Activated CD8-positive, alpha-beta memory T cell treated with anti-CD3 and anti-CD28 coated beads for 48 hours (primary cell): Measurements from ENCODE around the gene ZNF70.

Source experiments
- DNase-seq, 3 experiments: peaks; one replicate each; pipeline ENCODE4 v3.0.0-alpha.2; 2020; ENCODE audit warnings: low read depth in 2 of 3, low spot score in 2 of 3

ZNF70 gene

DNA sequence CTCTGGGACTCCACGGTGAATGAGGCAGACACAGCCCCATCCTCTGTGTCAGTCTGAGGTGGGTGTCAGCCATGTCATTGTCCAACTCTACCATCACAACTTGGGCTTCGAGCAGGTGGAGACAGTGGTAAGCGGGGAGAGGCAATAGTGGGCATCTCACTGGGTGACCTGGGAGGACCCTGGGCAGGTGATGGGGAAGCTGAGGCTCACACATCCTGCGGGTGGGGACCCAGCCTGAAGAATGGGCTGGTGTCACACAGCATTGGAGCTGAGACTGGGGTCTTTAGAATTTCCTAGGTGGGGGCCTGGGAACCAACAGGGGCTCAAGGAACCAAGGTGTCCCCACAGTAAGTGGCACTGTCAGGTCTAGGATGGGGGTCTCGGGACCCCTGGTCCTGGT lies 28.8 kb upstream of the ZNF70 start:
- no peak for DNase-seq

DNA sequence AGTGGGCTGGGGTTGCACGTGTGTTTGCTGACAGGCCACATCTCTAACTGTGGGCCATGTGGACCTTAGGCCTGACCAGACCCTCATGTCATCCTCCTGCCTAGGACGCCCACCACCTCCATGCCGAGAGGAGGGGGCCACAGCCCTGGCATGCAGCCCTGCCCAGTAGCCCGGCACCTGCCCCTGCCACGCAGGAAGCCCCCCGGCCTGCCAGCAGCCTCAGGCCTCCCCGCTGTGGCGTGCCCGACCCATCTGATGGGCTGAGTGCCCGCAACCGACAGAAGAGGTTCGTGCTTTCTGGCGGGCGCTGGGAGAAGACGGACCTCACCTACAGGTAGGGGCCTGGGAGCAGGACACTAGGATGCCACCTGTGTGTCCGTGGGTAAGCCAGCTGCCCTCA lies 28.2 kb upstream of the ZNF70 start:
- DNase-seq, result no peak

DNA sequence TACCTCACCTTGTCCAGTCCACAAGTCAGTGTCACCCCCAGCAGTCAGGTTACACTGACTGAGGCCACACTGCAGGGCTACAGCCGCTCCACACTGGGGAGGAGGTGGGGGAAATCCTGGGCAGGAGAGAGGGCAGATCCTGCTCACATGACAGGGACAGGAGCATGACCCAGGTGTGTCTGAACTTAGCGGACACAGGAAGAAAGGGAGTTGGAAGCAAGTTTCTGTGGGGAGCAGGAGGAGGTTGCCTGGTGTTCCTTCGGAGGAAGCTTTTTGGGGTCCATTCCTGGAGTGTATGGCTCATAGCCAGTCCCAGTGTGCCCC lies 27.6 kb upstream of the ZNF70 start:
- no peak for DNase-seq

DNA sequence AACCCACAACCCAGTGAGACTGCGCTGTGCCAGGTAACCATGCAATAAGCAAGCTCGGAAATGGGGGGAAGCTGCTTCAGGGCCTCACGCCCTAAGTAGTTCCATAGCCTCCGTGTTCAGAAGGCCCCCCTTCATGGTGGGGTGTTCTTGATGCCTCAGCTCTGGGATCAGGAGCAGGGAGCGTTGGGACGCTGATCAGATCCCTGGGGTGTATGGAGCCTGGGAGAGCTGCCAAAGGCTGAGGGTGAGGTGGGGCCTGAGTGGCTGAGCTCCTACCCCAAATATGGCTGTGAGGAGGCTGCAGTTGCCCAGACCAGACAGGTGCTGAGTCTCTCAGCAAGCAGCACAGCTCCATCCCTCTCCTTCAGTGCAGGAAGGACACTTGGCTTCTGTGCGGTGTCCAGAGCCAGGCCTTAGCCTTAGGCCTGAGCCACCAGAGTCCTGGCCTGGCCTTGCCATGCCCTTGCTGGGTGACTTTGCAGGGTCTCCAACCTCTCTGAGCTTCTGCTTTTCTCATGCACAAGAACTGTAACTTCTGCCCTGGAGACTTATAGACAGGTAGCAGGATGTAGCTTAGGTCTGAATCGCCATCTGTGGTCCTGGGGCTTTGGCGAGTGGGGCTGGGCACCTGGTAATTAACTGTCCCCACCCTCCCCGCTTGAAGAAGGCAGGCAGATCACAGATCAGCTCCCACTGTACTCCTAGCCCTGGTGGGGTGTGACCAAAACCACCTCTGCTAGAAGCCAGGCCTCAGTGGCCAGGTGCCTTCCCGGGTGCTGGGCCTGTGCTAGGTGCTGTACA lies 27.1 kb upstream of the ZNF70 start:
- DNase-seq, result no peak

DNA sequence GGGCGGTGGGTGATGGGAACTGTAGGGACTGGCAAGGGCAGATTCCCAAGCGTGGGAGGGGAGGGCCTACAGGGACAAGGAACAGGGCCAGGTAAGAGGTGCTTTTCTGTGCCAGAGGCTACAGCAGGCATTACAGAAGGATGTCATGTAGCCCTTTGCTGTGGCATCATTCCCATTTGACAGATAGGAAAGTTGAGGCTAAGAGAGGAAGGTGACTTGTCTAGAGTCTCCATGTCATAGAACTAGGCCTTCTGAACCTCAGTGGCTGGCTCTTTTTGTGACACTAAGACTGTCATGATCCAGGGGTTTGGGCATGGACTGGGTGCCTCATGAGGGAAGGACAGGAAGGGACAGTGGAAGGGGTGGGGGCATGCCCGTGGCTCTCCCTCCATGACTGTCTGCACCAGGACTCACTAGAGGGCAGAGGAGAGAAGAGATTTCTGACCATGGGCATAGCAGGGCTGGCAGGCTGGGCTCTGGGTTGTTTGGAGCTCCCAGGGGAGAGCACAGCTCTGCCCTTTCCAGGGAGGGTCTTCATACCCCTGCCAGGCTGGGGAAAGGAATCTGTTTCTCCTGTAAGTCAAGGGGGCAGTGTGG lies 25.0 kb upstream of the ZNF70 start:
- no peak for DNase-seq

DNA sequence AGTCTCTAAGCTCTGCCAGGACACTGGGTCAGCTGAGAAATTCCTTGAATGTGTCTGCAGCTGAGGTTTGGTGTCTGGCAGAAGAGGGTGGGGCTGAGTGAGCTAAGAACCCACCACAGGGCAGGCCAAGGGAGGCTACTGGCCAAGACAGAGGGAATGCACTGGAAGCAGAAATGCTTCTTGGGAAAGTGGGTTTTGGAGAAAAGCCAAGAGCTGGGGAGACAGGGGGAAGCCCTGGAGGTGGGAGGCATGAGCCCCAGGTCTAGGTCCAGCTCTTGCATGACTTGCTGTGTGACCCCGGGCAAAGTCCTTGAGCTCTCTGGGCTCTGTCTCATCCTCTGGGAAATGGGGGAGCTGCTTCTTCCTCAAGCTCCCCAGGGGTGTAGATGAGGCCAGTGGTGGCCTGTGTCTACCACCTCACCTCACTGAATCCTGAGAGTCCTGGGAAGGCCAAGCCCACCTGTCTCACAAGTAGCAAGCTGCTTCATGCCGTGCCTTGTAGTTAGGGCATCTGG lies 24.1 kb upstream of the ZNF70 start:
- DNase-seq, result no peak

DNA sequence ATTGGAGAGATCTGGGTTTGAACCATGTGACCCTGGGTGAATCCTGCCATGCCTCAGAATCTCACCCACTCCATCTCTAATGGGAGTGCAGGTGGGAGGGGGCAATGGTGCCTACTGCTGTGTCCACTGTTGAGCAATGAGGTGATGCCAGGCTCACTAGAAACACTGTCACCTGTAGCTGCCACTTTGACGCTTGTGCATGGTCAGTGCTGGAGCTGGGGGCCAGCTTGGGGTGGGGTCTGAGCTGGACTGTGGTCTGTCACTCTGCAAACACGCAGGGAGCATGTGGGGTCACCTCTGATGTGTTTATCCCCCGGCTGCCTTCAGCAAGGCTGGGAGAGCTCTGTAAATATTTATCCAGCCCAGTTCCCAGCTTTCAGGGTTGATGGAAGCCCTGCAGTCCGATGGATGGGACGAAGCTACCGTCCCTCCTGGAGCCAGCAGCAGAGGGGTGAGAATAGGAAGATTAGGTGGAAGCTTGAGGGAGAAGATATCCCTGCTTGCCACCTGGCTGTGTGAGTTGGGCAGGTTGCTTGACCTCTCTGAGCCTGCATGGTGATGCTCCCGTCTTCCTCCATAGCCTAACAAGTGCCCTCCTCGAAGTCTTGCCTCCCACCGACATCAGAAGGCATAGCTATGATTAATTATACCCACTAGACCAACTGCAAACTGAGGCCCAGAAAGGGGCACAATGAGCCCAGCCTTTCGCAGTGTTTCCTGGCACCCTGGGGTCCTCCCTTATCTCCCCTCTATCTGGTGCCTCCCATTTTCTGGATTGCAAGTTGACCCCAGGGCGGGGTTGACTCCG lies 23.4 kb upstream of the ZNF70 start:
- DNase-seq, result no peak

DNA sequence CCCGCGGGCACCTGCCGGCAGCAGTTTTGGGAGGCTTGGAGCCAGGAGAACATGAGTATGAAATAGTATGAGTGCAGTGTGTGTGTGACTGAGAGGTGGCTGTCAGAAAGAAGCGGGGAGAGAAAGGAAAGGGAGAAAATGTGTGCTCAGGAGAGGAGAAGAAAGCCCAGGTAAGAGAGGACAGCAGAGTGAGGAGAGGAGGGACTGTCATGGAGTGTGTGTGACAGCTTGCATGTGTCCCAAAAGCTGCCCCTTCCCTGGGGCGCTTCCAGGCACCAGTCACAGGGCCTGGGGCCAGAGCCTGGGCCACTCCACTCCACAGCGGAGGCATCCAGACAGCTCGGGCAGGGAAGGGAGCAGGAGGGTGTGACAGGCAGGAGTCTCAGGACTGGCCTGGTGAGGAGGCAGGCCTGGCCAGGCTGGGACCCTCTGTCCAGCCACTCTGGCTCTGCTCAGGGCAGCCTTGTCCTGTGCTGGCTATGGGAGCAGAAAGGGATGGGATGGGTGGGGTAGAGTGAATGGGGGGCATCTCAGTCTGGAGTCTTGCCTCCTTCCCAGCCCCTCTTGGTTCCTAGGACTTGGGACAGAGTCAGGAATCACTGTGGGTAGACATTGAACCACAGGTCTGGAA lies 22.7 kb upstream of the ZNF70 start:
- DNase-seq, result no peak

DNA sequence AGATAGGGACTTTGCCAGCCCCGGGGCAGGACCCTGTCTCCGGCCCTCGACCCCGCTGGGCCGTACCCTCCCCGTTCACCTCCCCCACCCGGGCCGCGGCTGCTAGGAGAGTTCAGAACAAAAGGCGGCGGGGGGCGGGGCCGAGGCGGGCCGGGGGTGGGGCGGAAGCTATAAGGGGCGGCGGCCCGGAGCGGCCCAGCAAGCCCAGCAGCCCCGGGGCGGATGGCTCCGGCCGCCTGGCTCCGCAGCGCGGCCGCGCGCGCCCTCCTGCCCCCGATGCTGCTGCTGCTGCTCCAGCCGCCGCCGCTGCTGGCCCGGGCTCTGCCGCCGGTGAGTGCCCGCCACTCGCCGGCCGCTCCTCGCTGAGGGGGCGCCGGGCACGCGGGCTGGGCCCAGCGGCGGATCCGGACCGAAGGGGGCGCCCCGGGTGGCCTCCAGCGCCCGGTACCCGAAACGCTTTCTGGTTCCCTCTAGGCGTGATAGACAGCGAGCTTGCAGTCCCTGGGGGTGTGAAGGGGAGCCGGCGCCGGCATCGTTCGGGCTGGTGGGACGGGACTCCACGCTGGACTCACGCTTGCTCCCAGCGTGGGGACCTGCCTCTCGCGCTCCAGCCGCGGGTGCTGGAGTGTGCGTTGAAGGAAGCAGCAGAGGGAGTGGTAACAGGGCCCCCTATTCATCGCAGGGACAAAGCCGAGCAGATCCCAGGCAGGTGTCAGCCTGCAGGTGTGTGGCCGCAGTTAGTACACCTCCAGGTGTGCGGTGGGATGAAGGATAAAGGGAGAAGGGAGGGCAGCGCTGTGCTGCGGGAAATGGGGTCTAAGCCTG lies 21.9 kb upstream of the ZNF70 start, which contains the start of gene MMP11:
Gene MMP11 (plus strand): TSS at position 201 of the 825 bp plus-strand sequence. CDS start 22 bp downstream, at position 223.
- peak in 1 of 3 experiments; percentile 33 for DNase-seq

DNA sequence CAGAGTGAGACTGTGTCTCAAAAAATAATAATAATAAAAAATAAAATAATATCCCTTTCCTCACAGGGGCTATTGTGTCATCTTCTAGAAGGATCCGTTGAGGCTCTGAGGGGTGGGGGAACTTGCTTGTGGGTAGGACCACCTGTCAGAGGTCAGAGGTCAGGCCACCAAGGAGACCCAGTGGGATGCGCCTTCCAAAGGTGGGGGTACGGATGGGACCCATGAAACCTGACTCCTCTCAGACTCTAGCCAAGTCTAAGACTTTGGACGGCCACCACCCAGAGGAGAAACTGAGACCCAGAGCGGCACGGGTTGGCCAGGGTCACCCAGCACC lies 21.4 kb upstream of the ZNF70 start:
- no peak for DNase-seq

DNA sequence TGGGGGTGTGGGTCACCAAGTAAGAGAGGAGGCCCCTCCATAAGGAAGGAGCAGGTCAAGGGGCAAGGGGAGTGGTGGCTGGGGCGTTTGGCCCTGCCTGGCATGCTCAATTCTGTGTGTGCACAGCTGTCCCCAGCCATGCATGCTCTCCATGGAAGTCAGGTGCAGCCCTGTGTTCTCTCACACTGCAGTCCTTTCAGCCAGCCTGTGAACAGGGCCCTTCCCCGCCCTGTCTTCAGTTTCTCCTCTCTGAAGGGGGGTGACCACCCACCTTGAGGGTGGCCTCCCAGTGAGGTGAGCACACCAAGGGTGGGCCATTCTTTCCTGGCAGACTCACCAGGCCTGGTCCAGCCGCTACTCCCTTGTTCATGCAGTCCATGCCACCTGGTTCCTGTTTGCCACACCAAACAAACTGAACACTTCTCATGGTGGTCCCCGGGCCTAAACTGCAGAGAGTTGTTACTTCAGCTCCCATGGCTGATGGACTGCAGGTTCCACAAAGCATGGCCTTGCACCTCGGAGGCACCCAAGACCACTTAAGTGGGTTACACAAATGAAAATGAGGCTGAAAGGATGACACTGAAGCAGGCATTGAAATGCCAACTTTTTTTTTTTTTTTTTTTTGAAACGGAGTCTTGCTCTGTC lies 18.5 kb upstream of the ZNF70 start:
- no peak for DNase-seq

DNA sequence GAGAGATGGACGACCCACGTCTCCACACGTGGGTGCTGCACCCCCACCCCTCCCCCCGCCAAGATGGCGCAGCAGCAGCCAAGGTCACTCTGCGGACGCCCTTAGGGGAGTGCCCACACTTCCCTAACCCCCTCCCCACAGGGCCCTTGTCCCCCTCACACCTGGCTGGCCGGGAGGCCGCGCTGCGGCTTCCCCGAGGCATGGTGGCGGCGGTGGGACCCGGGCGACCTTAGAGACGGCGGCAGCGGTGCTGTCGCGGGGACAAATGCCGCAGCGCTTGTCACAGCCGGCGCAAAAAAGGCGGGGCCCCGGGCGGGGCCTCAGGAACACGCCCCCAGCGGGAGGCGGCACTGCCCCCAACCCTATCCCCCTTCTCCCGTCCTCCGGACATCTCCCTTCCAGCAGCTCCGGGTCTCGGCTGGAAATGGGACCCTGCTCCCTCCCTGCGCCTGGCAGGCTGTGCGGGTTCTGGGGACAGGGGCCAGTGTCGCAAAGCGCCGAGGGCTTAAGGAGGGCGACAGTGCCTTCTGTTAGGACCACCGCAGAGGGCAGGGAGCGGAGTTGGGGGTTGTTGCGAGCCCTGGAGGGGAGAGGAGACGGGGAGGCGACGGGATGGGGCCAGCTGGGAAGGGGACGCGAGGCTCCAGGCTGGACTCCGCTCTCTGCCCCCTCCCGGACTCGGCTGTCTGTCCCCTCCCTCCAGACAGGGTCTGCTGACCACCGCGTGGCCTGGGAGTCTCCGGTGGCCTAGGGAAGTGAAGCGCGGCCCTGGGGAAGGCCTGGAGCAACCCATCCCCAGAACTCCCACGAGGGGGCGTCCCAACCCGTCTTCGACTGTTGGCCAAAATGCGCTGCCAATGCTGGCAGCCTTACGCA lies 17.0 kb upstream of the ZNF70 start, which contains the start of gene CHCHD10:
Gene CHCHD10 (minus strand): TSS at position 300 of the 876 bp plus-strand sequence. CDS start 98 bp downstream, at position 202.
- DNase-seq, result peak; percentile 64 to 72 (median 65)

DNA sequence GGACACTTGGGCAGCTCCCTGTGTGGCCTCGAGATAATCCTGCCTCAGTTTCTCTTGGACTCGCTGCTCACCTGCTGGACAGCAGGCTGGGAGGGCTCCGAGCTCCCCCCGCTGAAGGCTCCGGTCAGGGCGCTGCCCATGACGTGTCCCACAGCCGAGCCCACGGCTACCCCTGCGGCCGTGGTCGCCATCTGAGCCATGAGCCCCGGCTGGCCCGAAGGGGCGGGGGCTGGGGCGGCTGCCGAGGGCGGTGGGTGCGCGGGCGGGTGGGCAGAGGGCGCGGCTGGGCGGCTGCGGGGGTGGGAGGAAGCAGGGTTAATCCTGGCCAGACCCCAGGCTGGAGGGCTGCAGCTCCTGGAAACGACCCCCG lies 16.4 kb upstream of the ZNF70 start:
- DNase-seq, result no peak

DNA sequence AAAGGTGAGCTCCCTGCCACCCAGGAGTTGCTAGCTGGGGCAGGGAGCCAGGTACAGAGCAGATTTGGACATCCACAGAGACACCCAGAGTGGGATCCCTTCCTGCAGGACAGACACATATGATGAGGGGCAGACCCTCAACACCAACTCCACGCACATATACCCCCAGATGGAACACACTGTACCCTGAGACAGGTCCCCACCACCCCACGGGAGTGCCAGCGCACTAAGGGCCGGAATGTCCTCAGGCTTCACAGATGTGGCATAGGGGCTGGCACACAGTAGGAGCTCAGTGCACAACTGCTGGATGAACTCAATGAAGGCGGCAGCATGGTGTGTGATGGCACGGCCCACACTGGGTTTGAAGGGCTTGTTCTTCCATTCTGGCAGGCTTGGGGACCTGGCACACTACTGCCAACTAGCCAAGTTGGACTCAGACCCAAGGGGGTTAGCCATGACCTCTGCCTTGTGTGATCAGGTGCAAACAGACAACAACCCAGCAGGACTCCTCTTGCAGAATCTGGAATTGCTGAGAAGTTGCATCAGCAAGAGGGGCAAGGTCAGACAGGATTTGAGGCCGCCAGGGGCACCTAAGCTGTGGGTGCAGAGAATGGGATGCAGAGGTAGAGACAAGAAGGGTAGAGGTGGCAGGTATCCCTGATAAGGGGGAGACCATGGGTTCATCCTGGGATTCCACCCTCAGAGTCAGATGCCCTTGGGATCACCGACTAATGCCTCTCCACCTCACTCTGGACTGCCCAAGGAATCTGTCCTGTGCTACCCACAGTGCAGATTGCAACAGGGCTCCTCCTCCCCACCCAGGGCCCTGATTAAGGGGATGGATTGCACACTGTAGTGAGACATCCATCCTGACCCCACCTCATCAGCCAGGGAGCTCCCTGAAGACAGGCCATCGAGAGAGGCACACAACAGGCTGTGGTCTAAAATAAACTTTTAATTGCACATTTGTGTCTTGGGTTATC lies 14.3 kb upstream of the ZNF70 start:
- no peak for DNase-seq

DNA sequence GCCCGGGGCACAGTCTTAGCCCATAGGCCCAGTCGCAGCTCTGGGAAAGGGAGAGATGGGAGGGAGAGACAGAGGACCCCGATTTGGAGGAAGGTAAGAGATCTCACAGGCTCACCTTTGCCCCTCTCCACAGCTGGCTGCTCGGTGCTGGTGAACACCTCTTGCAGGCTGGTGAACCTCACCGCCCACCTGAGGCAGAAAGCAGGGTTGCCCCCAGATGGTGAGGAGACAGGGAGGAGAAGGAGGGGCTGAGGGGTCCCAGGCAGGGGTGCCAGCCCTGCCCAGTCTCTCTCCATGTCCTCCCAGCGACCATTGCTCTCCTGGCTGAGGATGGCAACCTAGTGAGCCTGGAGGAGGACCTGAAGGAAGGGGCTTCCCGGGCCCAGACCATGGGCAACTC lies 13.0 kb upstream of the ZNF70 start:
- no peak for DNase-seq

DNA sequence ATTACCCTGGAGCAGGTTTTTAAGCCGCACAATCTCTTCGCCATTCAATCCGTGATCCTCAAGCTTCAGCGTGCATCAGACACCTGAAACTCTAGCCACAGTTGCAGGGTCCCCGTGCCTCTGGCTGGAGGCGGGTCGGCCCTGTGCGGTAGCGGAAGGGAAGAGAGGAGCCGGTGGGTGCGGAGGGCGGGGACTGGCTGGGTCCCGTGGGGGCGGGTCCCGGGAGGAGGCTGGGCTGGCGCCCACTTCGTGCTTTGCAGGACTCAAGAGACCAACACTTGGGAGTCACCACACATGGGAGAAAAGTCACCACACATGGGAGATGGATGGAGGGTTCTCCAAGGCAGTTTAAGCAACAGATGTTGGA lies 12.7 kb upstream of the ZNF70 start:
- DNase-seq, result peak in 1 of 3 experiments; percentile 38

DNA sequence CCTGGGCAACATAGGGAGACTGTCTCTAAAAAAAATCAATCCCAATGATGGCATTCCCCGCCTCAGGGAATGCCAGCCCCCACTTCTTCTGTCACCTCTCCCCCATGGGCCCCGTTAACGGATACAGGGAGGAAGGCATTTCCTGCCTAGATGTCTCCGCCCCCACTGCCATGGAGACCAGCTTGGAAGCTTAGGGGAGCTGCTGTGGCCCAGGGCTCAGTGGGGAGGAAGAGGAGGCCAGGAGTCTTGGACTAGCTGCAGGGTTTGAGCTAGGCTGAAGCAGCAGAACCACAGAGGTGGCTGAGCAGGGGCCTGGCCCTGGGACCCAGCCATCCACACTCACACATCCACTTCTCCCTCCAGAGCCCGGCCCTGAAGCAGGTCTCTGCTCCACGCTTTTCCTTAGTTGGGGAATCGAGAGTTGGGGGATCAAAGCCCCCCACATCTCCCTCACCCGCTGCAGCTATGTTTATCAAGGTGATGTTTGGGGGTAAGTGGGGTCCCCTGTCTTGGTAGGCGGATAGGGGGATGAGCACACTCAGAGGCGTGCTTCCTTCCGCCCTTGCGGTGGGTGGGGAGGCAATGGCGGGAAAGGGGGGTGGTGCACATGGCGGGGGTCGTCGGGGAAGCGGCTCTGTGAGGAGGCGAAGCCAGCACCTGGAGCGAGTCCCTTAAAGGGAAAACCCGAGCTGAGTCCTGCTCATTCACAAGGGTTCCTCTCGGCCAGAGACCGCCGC lies 12.1 kb upstream of the ZNF70 start, which contains the start of gene C22orf15:
Gene C22orf15 (plus strand): TSS at position 149 of the 737 bp plus-strand sequence. CDS start 317 bp downstream, at position 466.
- DNase-seq, result no peak
